ENCODE measurements around the gene LGALS16. TPM values are rescaled to one million over a fixed set of nuclear protein-coding genes. Genes with fewer than 3 reads are reported as not detected.
"Not testable (repeated sequence)": the region's sequence is repeated elsewhere in the genome, so short reads cannot be mapped to it uniquely, and the experiment has no call there.

The LGALS16 gene
- total and polyA plus RNA-seq, 2 donors from 2014 or later: not detected

GRCh38 chr19:39680593-39680992 lies 24.9 kb downstream of the LGALS16 start:
- no peak for FAIRE-seq
- intact Hi-C loops (cut with DNase I): no loop called here
- Histone ChIP-seq H3K4me1 (ENCODE audit: control insufficient read depth in 2 of 3, insufficient read depth in 2 of 3, low read depth in 1 of 3, low read length in 3 of 3) (peaks cover 0 to 4% (median 0%) of the 10 kb centered on the region in 3 donors), H3K36me3 (ENCODE audit: control insufficient read depth in 2 of 3, insufficient read depth in 3 of 3, low read length in 3 of 3) (no peaks in the 10 kb centered on the region), H3K4me3 (ENCODE audit: low read length in 3 of 3) (no peak overlapping the region), H3K27ac (ENCODE audit: low read depth in 2 of 2, low read length in 2 of 2) (no peak overlapping the region), H3K9me3 (ENCODE audit: control insufficient read depth in 2 of 3, insufficient read depth in 1 of 3, low read length in 3 of 3) (no peaks in the 10 kb centered on the region), H3K9ac (ENCODE audit: low read length in 3 of 3) (no peak overlapping the region), H3K27me3 (ENCODE audit: control insufficient read depth, insufficient read depth, low read length) (no peaks in the 10 kb centered on the region)
- TF ChIP-seq, protein P1, sequence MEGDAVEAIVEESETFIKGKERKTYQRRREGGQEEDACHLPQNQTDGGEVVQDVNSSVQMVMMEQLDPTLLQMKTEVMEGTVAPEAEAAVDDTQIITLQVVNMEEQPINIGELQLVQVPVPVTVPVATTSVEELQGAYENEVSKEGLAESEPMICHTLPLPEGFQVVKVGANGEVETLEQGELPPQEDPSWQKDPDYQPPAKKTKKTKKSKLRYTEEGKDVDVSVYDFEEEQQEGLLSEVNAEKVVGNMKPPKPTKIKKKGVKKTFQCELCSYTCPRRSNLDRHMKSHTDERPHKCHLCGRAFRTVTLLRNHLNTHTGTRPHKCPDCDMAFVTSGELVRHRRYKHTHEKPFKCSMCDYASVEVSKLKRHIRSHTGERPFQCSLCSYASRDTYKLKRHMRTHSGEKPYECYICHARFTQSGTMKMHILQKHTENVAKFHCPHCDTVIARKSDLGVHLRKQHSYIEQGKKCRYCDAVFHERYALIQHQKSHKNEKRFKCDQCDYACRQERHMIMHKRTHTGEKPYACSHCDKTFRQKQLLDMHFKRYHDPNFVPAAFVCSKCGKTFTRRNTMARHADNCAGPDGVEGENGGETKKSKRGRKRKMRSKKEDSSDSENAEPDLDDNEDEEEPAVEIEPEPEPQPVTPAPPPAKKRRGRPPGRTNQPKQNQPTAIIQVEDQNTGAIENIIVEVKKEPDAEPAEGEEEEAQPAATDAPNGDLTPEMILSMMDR (IDR thresholded peaks at IDR 0.05; ENCODE audit: borderline replicate concordance, extremely low read depth, insufficient read depth): no peak
- DNase-seq: no peak

- TF ChIP-seq, protein P1 (IDR thresholded peaks at IDR 0.05; ENCODE audit: borderline replicate concordance, extremely low read depth, insufficient read depth): no peak
- Histone ChIP-seq H3K9ac (ENCODE audit: low read length in 3 of 3) (no peak overlapping the region), H3K27ac (ENCODE audit: low read depth in 2 of 2, low read length in 2 of 2) (no peak overlapping the region), H3K27me3 (ENCODE audit: control insufficient read depth, insufficient read depth, low read length) (no peaks in the 10 kb centered on the region), H3K4me1 (ENCODE audit: control insufficient read depth in 2 of 3, insufficient read depth in 2 of 3, low read depth in 1 of 3, low read length in 3 of 3) (peaks cover 0 to 4% (median 0%) of the 10 kb centered on the region in 3 donors), H3K36me3 (ENCODE audit: control insufficient read depth in 2 of 3, insufficient read depth in 3 of 3, low read length in 3 of 3) (no peaks in the 10 kb centered on the region), H3K9me3 (ENCODE audit: control insufficient read depth in 2 of 3, insufficient read depth in 1 of 3, low read length in 3 of 3) (no peaks in the 10 kb centered on the region), H3K4me3 (ENCODE audit: low read length in 3 of 3) (no peak overlapping the region)
- no peak for DNase-seq
- intact Hi-C loops (cut with DNase I): no loop called here
- FAIRE-seq: no peak
Observed at GRCh38 chr19:39681416-39681815, 25.7 kb downstream of the LGALS16 start.

- Histone ChIP-seq H3K9me3 (ENCODE audit: control insufficient read depth in 2 of 3, insufficient read depth in 1 of 3, low read length in 3 of 3) (no peaks in the 10 kb centered on the region), H3K27ac (ENCODE audit: low read depth in 2 of 2, low read length in 2 of 2) (no peak overlapping the region), H3K27me3 (ENCODE audit: control insufficient read depth, insufficient read depth, low read length) (no peaks in the 10 kb centered on the region), H3K36me3 (ENCODE audit: control insufficient read depth in 2 of 3, insufficient read depth in 3 of 3, low read length in 3 of 3) (no peaks in the 10 kb centered on the region), H3K4me1 (ENCODE audit: control insufficient read depth in 2 of 3, insufficient read depth in 2 of 3, low read depth in 1 of 3, low read length in 3 of 3) (no peaks in the 10 kb centered on the region), H3K9ac (ENCODE audit: low read length in 3 of 3) (no peak overlapping the region), H3K4me3 (ENCODE audit: low read length in 3 of 3) (no peak overlapping the region)
- DNase-seq (no peak), FAIRE-seq (no peak)
- TF ChIP-seq, protein P1 (IDR thresholded peaks at IDR 0.05; ENCODE audit: borderline replicate concordance, extremely low read depth, insufficient read depth): no peak
- intact Hi-C loops (cut with DNase I): no loop called here
Observed at GRCh38 chr19:39684267-39684666, 28.6 kb downstream of the LGALS16 start.

- H3K9ac ChIP-seq (ENCODE audit: low read length in 3 of 3): no peak overlapping the region
- H3K4me1 ChIP-seq (ENCODE audit: control insufficient read depth in 2 of 3, insufficient read depth in 2 of 3, low read depth in 1 of 3, low read length in 3 of 3): no peaks in the 10 kb centered on the region
- DNase-seq (no peak), FAIRE-seq (no peak)
- TF ChIP-seq, protein P1 (IDR thresholded peaks at IDR 0.05; ENCODE audit: borderline replicate concordance, extremely low read depth, insufficient read depth): no peak
- intact Hi-C loops (cut with DNase I): no loop called here
- H3K4me3 ChIP-seq (ENCODE audit: low read length in 3 of 3): no peak overlapping the region
- no peaks in the 10 kb centered on the region for H3K36me3 ChIP-seq (ENCODE audit: control insufficient read depth in 2 of 3, insufficient read depth in 3 of 3, low read length in 3 of 3)
- H3K27me3 ChIP-seq (ENCODE audit: control insufficient read depth, insufficient read depth, low read length): no peaks in the 10 kb centered on the region
- H3K27ac ChIP-seq (ENCODE audit: low read depth in 2 of 2, low read length in 2 of 2): no peak overlapping the region
- H3K9me3 ChIP-seq (ENCODE audit: control insufficient read depth in 2 of 3, insufficient read depth in 1 of 3, low read length in 3 of 3): no peaks in the 10 kb centered on the region
Observed at GRCh38 chr19:39686739-39687138, 31.0 kb downstream of the LGALS16 start.

DNA sequence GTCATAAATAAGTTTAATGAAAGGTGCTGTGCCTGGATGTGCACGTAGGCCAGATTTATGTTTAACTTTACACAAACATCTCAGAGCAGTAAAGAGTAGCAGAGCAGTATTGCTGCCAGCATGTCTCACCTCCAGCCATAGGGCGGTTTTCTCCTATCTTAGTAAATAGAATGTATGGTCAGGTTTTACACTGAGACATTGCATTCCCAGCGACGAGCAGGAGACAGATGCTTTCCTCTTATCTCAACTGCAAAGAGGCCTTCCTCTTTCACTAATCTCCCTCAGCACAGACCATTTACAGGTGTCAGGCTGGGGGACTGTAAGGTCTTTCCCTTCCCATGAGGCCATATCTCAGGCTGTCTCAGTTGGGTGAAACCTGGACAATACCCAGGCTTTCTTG lies 32.9 kb downstream of the LGALS16 start:
- intact Hi-C loops (cut with DNase I); DNase-seq; H3K27ac ChIP-seq (ENCODE audit: low read depth in 2 of 2, low read length in 2 of 2); H3K4me1 ChIP-seq (ENCODE audit: control insufficient read depth in 2 of 3, insufficient read depth in 2 of 3, low read depth in 1 of 3, low read length in 3 of 3); H3K4me3 ChIP-seq (ENCODE audit: low read length in 3 of 3); H3K27me3 ChIP-seq (ENCODE audit: control insufficient read depth, insufficient read depth, low read length); H3K9me3 ChIP-seq (ENCODE audit: control insufficient read depth in 2 of 3, insufficient read depth in 1 of 3, low read length in 3 of 3); H3K36me3 ChIP-seq (ENCODE audit: control insufficient read depth in 2 of 3, insufficient read depth in 3 of 3, low read length in 3 of 3); FAIRE-seq; H3K9ac ChIP-seq (ENCODE audit: low read length in 3 of 3): not testable (repeated sequence)

Data from kidney (tissue), 14 donors.